PC-3 (cell line): ENCODE measurements around the gene ST6GALNAC6. TPM values are rescaled to one million over a fixed set of nuclear protein-coding genes. Genes with fewer than 3 reads are reported as not detected.

Experiments used
- ATAC-seq: fragments of 200-7000 bp; cut with Tn5 transposase; 2 replicates; pipeline ENCODE4 v1.9.1; 2020; ENCODE audit warnings: mild to moderate bottlenecking, moderate library complexity
- BruUV-seq: library from RNA; stranded (reverse); fragments of 400-500 nt; replicated peaks from 2 replicates; lab custom pipeline; 2021; lab: Mats Ljungman, UMichigan
- CTCF ChIA-PET: fragments of 300-600 bp; sonication (Branson Sonifier 250); formaldehyde crosslinking; loops from one replicate; lab custom pipeline; 2022; ENCODE audit warnings: antibody characterized with exemption; lab: Charles Lee
- POLR2A ChIA-PET: fragments of 300-600 bp; sonication (Branson Sonifier 250); formaldehyde crosslinking; loops from one replicate; lab custom pipeline; 2022; ENCODE audit warnings: antibody characterized with exemption; ENCODE audit not compliant: unreplicated experiment; lab: Charles Lee
- DNase-seq: peaks from one replicate; pipeline ENCODE4 v3.0.0-alpha.2; 2015
- H2AFZ ChIP-seq: fragments of 300-600 bp; sonication (generic); 2 replicates; pipeline ENCODE4 v1.6.0; 2016; ENCODE audit warnings: antibody characterized with exemption, low read length
- H3F3A ChIP-seq: fragments of 300-600 bp; sonication (generic); one replicate; pipeline ENCODE4 v1.6.0; 2017; ENCODE audit warnings: antibody characterized with exemption, low read length, control low read depth, mild to moderate bottlenecking; ENCODE audit not compliant: unreplicated experiment
- H3K27ac ChIP-seq: fragments of 300-600 bp; sonication (generic); 2 replicates; pipeline ENCODE4 v1.5.1; 2016; ENCODE audit warnings: mild to moderate bottlenecking, low read length
- H3K27me3 ChIP-seq: fragments of 300-600 bp; sonication (generic); 2 replicates; pipeline ENCODE4 v1.6.1; 2016; ENCODE audit warnings: low read length, mixed read lengths
- H3K36me3 ChIP-seq: fragments of 300-600 bp; sonication (generic); 2 replicates; pipeline ENCODE4 v1.6.1; 2016; ENCODE audit warnings: low read depth, mixed run types, low read length, mixed read lengths
- H3K4me1 ChIP-seq: fragments of 300-600 bp; sonication (generic); 2 replicates; pipeline ENCODE4 v1.5.1; 2016; ENCODE audit warnings: low read length; ENCODE audit not compliant: insufficient read depth
- H3K4me2 ChIP-seq: fragments of 300-600 bp; sonication (generic); 2 replicates; pipeline ENCODE4 v1.6.0; 2016; ENCODE audit warnings: low read length
- H3K4me3 ChIP-seq: fragments of 300-600 bp; sonication (generic); 2 replicates; pipeline ENCODE4 v1.5.1; 2016; ENCODE audit warnings: mild to moderate bottlenecking, low read length, mixed read lengths
- H3K79me2 ChIP-seq: fragments of 300-600 bp; sonication (generic); 2 replicates; pipeline ENCODE4 v1.6.1; 2017; ENCODE audit warnings: low read length, mixed read lengths
- H3K9ac ChIP-seq: fragments of 300-600 bp; sonication (generic); 2 replicates; pipeline ENCODE4 v1.6.0; 2016; ENCODE audit warnings: mild to moderate bottlenecking, low read length
- H3K9me2 ChIP-seq: fragments of 300-600 bp; sonication (generic); replicated peaks from 2 replicates; pipeline ENCODE4 v1.6.1; 2016; ENCODE audit warnings: mixed run types, low read length, mixed read lengths
- H3K9me3 ChIP-seq: fragments of 300-600 bp; sonication (generic); 2 replicates; pipeline ENCODE4 v1.6.1; 2016; ENCODE audit warnings: low read length, mixed read lengths
- H4K20me1 ChIP-seq: fragments of 300-600 bp; sonication (generic); 2 replicates; pipeline ENCODE4 v1.6.1; 2016; ENCODE audit warnings: low read length, mixed read lengths
- CTCF ChIP-seq: fragments of 300-600 bp; sonication (generic); conservative IDR thresholded peaks from 2 replicates; pipeline ENCODE4 v1.5.1; 2017; ENCODE audit warnings: antibody characterized with exemption, low read depth, mild to moderate bottlenecking, low read length
- EZH2 ChIP-seq: fragments of 300-600 bp; sonication (generic); IDR thresholded peaks from one replicate; pipeline ENCODE4 v1.6.1; 2017; ENCODE audit warnings: antibody characterized with exemption, mild to moderate bottlenecking, low read length; ENCODE audit not compliant: unreplicated experiment
- EZH2phosphoT487 ChIP-seq: fragments of 300-600 bp; sonication (generic); IDR thresholded peaks from 2 replicates; pipeline ENCODE4 v1.6.1; 2018; ENCODE audit warnings: mild to moderate bottlenecking, antibody characterized with exemption, low read length, borderline replicate concordance
- intact Hi-C: fragments of 100-400 bp; cut with micrococcal nuclease; formaldehyde crosslinking; loops from 2 replicates; pipeline ENCODE4 v1.9.0; 2023
- total RNA-seq: library from RNA; depleted of rRNA; stranded (reverse); fragments of >200 nt; gene quantifications from 2 replicates; pipeline ENCODE4 v1.2.3, GENCODE V29; 2014

Gene ST6GALNAC6
- total RNA-seq, 1 experiment from 2014 or later = 14.5 TPM

DNA sequence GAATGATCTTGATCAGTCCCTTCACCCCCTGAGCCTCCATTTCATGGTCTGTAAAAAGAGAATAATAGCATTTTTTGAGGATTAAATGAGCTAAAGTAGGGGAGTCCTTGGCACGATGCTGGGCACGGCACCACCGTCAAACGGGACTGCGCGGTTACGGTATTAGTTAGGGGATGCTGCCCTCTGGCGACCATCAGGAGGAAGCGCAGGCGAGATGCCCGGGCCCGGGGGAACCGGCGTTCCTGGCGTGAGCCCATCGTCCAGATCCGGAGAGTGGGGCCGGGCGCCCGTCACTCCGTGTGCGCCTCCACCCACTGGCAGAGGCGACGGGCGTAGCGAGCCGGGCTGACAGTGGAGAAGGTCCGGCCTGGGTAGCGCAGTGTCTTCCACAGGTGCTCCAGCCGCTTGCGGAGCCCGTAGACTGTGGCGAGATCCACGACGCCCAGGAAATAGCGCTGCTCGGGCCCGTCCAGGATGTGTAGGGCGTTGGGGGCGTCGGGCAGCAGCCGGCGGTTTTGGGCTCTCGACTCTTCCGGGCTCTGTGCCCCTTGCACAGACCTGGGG lies 22.2 kb upstream of the ST6GALNAC6 start:
- Histone ChIP-seq H3K4me2 (peak overlapping the region; percentile 86), H3K36me3 (no peaks in the 10 kb centered on the region), H3K9me2 (no peaks in the 10 kb centered on the region), H3K27ac (no peak overlapping the region), H3K4me3 (peak overlapping the region; percentile 64), H3K79me2 (peaks cover under 1% of the 10 kb centered on the region; the same call in 1 of the 2 replicates), H4K20me1 (no peaks in the 10 kb centered on the region), H2AFZ (peak overlapping the region; percentile 68), H3K9me3 (no peaks in the 10 kb centered on the region), H3K9ac (peak overlapping the region; percentile 48; the same call in 1 of the 2 replicates), H3F3A (no peaks in the 10 kb centered on the region), H3K4me1 (peaks cover 38% of the 10 kb centered on the region), H3K27me3 (no peaks in the 10 kb centered on the region)
- intact Hi-C loops = loop anchor here (2.0 to 5.0 kb wide), 2 partner anchors 187 to 329 kb away; partner anchors contain the start of gene TOR2A
- DNase-seq = peak; percentile 62
- no TSS peak for BruUV-seq
- POLR2A ChIA-PET = interaction anchor here (0.5 kb wide), 1 partner anchor 12 kb away, joined by 3 read pairs; no protein-coding TSS in a partner anchor
- CTCF ChIA-PET = interaction anchor here (2.2 kb wide), 1 partner anchor 187 kb away, joined by 9 read pairs; the partner anchor contains the start of gene TOR2A
- TF ChIP-seq CTCF = peak; percentile 77
- no peak for TF ChIP-seq EZH2phosphoT487
- peak; percentile 14 for ATAC-seq

DNA sequence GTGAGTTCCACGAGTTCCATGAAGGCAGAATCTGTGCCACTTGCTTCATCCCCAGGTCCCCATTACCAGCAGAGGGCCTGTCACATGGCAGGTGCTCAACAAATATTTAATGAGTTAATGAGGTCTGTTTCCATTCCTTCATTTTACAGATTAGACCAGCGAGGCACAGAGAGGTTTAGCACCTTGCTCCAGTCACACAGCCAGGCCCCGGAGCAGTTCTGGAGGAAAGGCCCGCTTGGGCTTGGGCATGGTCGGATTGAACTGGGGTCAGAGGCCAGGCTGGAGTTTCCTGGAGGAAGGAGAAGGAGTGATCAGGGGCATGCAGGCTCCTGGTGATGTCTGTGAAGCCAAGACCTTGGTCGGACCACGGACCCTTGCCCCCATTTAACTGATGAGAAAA lies 21.4 kb upstream of the ST6GALNAC6 start:
- no peak for DNase-seq
- CTCF ChIA-PET = interaction anchor here (2.2 kb wide), 1 partner anchor 186 kb away, joined by 9 read pairs; the partner anchor contains the start of gene TOR2A
- POLR2A ChIA-PET = no interaction called here
- TF ChIP-seq CTCF = no peak
- TF ChIP-seq EZH2phosphoT487 = no peak
- H3K4me2 ChIP-seq = no peak overlapping the region
- ATAC-seq = no peak
- no peaks in the 10 kb centered on the region for H3K27me3 ChIP-seq
- H3K9me3 ChIP-seq = no peaks in the 10 kb centered on the region
- H3K4me1 ChIP-seq = peaks cover 46% of the 10 kb centered on the region
- intact Hi-C loops = loop anchor here (2.0 to 5.0 kb wide), 2 partner anchors 186 to 328 kb away; partner anchors contain the start of gene TOR2A
- no peak overlapping the region for H3K9ac ChIP-seq
- H3K36me3 ChIP-seq = no peaks in the 10 kb centered on the region
- H3K9me2 ChIP-seq = no peaks in the 10 kb centered on the region
- no peak overlapping the region for H3K4me3 ChIP-seq
- peaks cover 9% of the 10 kb centered on the region for H3K79me2 ChIP-seq
- no peaks in the 10 kb centered on the region for H3F3A ChIP-seq
- H2AFZ ChIP-seq = no peak overlapping the region
- no TSS peak for BruUV-seq
- H3K27ac ChIP-seq = no peak overlapping the region
- H4K20me1 ChIP-seq = no peaks in the 10 kb centered on the region

- Histone ChIP-seq H2AFZ (no peak overlapping the region), H4K20me1 (no peaks in the 10 kb centered on the region), H3K36me3 (no peaks in the 10 kb centered on the region), H3K4me2 (peak overlapping the region; percentile 49), H3K27me3 (no peaks in the 10 kb centered on the region), H3K4me1 (peaks cover 53% of the 10 kb centered on the region), H3K4me3 (no peak overlapping the region), H3K9me2 (no peaks in the 10 kb centered on the region), H3F3A (no peaks in the 10 kb centered on the region), H3K9me3 (no peaks in the 10 kb centered on the region), H3K27ac (peak overlapping the region; percentile 95), H3K9ac (peak overlapping the region; percentile 65), H3K79me2 (peaks cover 19% of the 10 kb centered on the region)
- intact Hi-C loops = loop anchor here (5.0 to 10.0 kb wide), 2 partner anchors 42 to 345 kb away; partner anchors contain the start of gene AK1
- CTCF ChIA-PET = interaction anchor here (0.9 kb wide), 1 partner anchor 184 kb away, joined by 5 read pairs; the partner anchor contains the start of gene TOR2A
- POLR2A ChIA-PET = no interaction called here
- ATAC-seq (peak; percentile 66), DNase-seq (peak; percentile 98)
- no peak for TF ChIP-seq EZH2phosphoT487
- no peak for TF ChIP-seq EZH2
- TF ChIP-seq CTCF = no peak
- no TSS peak for BruUV-seq
Observed at GRCh38 chr9:127919253-127919815, 19.9 kb upstream of the ST6GALNAC6 start.
